ENCODE data around the gene CDC5L.
A peak's percentile ranks its signal among the peaks of the same experiment; 100 is the strongest.

Gene CDC5L

DNA sequence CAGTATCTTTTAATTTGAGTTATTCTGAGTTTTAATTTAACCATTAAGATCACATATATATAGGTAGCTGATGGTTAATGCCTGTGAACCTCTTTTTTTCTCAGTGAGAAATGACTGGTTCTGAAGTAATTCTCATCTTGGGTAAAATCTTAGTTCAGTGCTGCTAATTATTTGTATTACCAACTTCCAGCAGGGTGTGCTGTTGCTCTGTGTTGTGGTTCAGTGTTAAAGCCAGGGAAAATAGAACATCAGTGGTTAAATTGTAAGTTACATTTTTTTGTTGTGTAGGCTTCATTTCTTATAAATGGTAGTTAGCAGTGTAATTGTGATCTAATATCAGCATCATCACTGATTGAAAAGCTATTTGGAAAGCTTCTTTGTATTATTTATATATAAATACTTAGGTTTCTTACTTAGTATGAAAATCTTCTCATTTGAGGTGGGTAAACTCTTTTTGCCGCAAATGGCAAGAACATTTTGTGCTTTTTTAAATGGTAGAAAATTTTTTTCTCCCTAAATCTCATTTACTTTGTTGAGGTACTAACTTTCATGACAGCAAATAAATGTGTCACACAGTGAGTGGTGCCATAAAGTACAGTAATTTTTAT, 43.7 kb downstream of the CDC5L start:
- no peaks in the 10 kb centered on the region for H3K9me3 ChIP-seq (ENCODE audit: severe bottlenecking)
- H3K4me1 ChIP-seq (ENCODE audit: insufficient read depth, poor library complexity, severe bottlenecking), result no peaks in the 10 kb centered on the region
- no peaks in the 10 kb centered on the region for H3K27me3 ChIP-seq (ENCODE audit: insufficient read depth, poor library complexity, severe bottlenecking)
- TF ChIP-seq, protein P1, sequence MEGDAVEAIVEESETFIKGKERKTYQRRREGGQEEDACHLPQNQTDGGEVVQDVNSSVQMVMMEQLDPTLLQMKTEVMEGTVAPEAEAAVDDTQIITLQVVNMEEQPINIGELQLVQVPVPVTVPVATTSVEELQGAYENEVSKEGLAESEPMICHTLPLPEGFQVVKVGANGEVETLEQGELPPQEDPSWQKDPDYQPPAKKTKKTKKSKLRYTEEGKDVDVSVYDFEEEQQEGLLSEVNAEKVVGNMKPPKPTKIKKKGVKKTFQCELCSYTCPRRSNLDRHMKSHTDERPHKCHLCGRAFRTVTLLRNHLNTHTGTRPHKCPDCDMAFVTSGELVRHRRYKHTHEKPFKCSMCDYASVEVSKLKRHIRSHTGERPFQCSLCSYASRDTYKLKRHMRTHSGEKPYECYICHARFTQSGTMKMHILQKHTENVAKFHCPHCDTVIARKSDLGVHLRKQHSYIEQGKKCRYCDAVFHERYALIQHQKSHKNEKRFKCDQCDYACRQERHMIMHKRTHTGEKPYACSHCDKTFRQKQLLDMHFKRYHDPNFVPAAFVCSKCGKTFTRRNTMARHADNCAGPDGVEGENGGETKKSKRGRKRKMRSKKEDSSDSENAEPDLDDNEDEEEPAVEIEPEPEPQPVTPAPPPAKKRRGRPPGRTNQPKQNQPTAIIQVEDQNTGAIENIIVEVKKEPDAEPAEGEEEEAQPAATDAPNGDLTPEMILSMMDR (IDR thresholded peaks at IDR 0.05; ENCODE audit: poor library complexity, severe bottlenecking), result peak; percentile 86
- no peak overlapping the region for H3K27ac ChIP-seq (ENCODE audit: poor library complexity, severe bottlenecking)
- DNase-seq (ENCODE audit: low spot score) (no peak), ATAC-seq (ENCODE audit: low read depth) (peak; percentile 78)
- H3K4me3 ChIP-seq (ENCODE audit: severe bottlenecking), result no peak overlapping the region
- H3K36me3 ChIP-seq (ENCODE audit: low read depth), result peaks cover 70% of the 10 kb centered on the region

DNA sequence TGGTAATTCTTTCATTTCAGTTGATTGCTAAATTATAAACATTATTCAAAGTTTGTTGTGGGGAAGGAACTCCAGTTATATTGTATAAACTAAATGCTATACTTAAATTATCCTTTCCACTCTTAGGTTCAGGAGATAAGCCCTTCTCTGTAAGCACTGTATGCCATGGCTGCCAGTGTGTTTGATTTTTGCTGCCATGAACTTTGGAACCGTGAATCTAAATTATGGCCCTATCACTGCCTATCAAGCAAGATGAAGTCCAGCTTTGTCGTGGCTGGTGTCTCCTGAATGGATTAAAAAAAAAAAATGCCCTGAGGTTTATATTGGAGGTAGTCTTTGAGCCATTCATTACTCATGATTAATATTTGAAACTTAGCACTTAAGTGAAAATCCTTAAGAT, 44.7 kb downstream of the CDC5L start:
- H3K4me3 ChIP-seq (ENCODE audit: severe bottlenecking), result no peak overlapping the region
- H3K27me3 ChIP-seq (ENCODE audit: insufficient read depth, poor library complexity, severe bottlenecking), result no peaks in the 10 kb centered on the region
- H3K36me3 ChIP-seq (ENCODE audit: low read depth), result peaks cover 66% of the 10 kb centered on the region
- TF ChIP-seq, protein P1 (IDR thresholded peaks at IDR 0.05; ENCODE audit: poor library complexity, severe bottlenecking), result no peak
- H3K9me3 ChIP-seq (ENCODE audit: severe bottlenecking), result no peaks in the 10 kb centered on the region
- no peaks in the 10 kb centered on the region for H3K4me1 ChIP-seq (ENCODE audit: insufficient read depth, poor library complexity, severe bottlenecking)
- ATAC-seq (ENCODE audit: low read depth) (no peak), DNase-seq (ENCODE audit: low spot score) (no peak)
- no peak overlapping the region for H3K27ac ChIP-seq (ENCODE audit: poor library complexity, severe bottlenecking)

DNA sequence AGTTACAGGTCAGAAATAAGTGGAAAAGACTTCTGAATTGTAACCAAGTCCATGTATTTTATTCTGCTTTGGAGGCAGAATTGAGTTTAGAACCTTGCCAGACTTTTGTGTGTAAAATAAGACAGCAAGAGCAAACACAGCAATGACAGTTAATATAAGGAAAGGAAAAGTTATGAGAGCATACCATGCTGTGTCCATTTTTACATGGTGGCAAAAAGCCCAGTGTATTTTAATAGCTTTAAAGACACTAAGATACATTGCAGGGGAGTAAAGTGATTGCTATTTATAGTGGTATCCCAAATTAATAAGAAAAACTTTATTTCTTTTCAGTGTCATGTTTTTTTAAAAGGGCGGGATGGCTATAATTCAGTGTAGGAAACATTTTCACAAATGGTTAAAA, 45.2 kb downstream of the CDC5L start:
- no peak for ATAC-seq (ENCODE audit: low read depth)
- H3K27ac ChIP-seq (ENCODE audit: poor library complexity, severe bottlenecking), result no peak overlapping the region
- no peaks in the 10 kb centered on the region for H3K27me3 ChIP-seq (ENCODE audit: insufficient read depth, poor library complexity, severe bottlenecking)
- H3K36me3 ChIP-seq (ENCODE audit: low read depth), result peaks cover 66% of the 10 kb centered on the region
- TF ChIP-seq, protein P1 (IDR thresholded peaks at IDR 0.05; ENCODE audit: poor library complexity, severe bottlenecking), result no peak
- no peak for DNase-seq (ENCODE audit: low spot score)
- no peaks in the 10 kb centered on the region for H3K9me3 ChIP-seq (ENCODE audit: severe bottlenecking)
- no peaks in the 10 kb centered on the region for H3K4me1 ChIP-seq (ENCODE audit: insufficient read depth, poor library complexity, severe bottlenecking)
- no peak overlapping the region for H3K4me3 ChIP-seq (ENCODE audit: severe bottlenecking)

DNA sequence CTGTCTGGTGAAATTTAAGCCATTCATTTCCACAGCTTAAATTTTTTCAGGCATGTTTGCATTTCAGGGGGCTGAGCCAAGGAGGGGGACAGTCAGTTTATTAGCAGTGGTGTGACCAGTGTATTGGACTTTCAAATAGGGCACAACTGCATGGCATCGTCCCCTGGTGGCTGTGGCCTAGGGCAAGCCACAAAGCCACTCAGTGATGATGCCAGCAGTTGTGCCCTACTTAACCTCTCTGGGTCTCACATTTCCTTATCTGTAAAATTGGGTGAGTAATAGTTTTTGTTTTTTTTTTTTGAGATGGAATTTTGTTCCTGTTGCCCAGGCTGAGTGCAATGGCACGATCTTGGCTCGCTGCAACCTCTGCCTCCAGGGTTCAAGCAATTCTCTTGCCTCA, 48.0 kb downstream of the CDC5L start:
- DNase-seq (ENCODE audit: low spot score), result no peak
- TF ChIP-seq, protein P1 (IDR thresholded peaks at IDR 0.05; ENCODE audit: poor library complexity, severe bottlenecking), result no peak
- ATAC-seq (ENCODE audit: low read depth), result no peak
- H3K9me3 ChIP-seq (ENCODE audit: severe bottlenecking), result no peaks in the 10 kb centered on the region
- H3K36me3 ChIP-seq (ENCODE audit: low read depth), result peaks cover 56% of the 10 kb centered on the region
- H3K27me3 ChIP-seq (ENCODE audit: insufficient read depth, poor library complexity, severe bottlenecking), result no peaks in the 10 kb centered on the region
- no peak overlapping the region for H3K4me3 ChIP-seq (ENCODE audit: severe bottlenecking)
- no peak overlapping the region for H3K27ac ChIP-seq (ENCODE audit: poor library complexity, severe bottlenecking)
- no peaks in the 10 kb centered on the region for H3K4me1 ChIP-seq (ENCODE audit: insufficient read depth, poor library complexity, severe bottlenecking)

DNA sequence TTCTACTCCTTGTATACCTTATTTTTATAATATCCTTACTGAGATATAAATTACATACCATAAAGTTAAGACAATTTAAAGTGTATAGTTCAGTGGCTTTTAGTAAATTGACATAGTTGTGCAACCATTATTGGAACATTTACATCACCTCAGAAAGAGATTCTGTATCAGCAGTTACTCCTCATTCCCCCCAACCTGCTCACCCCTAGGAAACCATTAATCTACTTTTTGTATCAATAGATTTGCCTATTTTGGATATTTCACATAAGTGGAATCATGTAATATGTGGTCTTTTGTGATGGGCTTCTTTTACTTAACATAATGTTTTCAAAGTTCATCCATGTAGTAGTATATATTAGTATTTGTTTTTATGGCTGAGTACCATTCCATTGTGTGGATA, 51.3 kb downstream of the CDC5L start:
- DNase-seq (ENCODE audit: low spot score) (no peak), ATAC-seq (ENCODE audit: low read depth) (no peak)
- no peaks in the 10 kb centered on the region for H3K4me1 ChIP-seq (ENCODE audit: insufficient read depth, poor library complexity, severe bottlenecking)
- H3K9me3 ChIP-seq (ENCODE audit: severe bottlenecking), result peaks cover 9% of the 10 kb centered on the region
- H3K4me3 ChIP-seq (ENCODE audit: severe bottlenecking), result no peak overlapping the region
- no peak overlapping the region for H3K27ac ChIP-seq (ENCODE audit: poor library complexity, severe bottlenecking)
- TF ChIP-seq, protein P1 (IDR thresholded peaks at IDR 0.05; ENCODE audit: poor library complexity, severe bottlenecking), result no peak
- H3K36me3 ChIP-seq (ENCODE audit: low read depth), result peaks cover 44% of the 10 kb centered on the region
- no peaks in the 10 kb centered on the region for H3K27me3 ChIP-seq (ENCODE audit: insufficient read depth, poor library complexity, severe bottlenecking)

All from RWPE2 (cell line).